HG03521 (cell line): ENCODE measurements around the gene MCAT.

Source experiments
- ATAC-seq: cut with Tn5 transposase; IDR thresholded peaks from one replicate; pipeline ENCODE4 v1.9.1; 2021; ENCODE audit warnings: mild to moderate bottlenecking, moderate library complexity; ENCODE audit not compliant: unreplicated experiment

Gene MCAT

DNA sequence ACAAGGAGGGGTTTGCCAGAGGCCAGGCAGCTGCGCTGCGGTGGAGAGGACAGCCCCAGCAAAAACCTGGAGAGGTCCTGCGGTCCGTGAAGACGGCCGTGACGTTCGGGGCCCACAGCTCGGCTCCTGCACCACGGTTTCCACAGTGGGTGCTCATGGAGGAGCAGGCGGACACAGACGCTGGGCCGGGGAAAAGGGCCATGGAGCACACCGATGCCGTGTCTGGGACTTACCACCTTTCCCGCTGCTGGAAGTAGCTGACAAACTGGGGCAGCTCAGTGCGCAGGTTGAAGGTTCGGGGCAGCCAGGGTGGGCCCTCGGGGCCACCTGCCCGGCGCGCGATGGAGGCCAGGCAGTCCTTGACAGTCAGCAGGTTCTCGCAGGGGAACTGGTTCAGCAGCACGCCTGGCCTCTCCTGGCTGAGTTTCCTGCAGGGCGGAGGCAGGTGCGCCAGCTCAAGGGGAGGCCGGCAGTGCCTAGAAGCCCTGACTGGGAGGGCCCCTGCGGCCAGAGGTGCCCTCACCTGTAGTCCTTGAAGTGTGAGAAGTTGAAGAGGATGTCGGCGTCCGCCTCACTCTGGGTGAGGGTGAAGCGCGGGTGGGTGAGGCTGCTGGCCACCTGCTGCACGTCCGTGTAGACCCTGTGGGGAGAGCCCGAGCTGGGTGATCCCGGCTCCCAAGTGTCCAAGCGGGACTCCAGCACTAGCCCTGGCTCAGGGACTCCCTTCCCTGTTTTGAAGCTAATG lies 30.9 kb upstream of the MCAT start:
- no peak for ATAC-seq

DNA sequence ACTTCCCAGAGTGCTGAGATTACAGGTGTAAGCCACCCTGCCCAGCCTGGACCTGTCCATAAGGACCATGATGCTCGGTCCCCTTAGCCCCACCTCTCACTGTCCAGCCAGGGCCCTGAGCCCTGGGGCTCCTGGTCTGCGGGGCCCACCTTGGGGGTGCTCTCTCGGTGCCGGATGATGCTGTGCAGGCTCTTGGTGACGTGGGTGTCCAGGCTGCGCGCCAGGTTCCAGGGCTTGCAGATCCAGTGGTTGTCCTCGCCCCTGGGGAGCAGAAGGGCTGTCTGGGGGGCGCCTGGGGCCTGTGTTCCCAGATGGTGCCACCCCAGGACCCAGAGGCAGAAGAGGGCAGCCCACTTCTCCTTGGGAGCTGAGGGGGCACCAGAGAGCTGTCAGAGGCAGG lies 30.4 kb upstream of the MCAT start:
- ATAC-seq: no peak

DNA sequence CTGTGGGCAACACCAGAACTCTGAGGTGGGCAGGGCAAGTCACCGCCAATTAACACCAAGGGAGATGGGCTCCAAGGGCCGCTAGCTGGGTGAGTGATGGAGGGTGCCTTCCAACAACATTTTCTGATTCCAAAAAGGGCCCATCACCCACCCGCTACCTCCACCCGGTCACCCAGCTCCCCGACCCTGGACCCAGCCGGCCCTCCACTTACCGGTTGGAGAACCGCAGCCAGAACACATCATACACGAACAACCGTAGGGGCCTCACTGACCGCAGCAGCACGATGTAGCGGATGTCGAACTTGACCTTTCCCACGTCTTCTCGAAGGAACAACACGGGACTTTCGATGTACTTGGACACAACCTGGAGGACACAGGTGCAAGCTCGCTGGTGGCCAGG lies 29.0 kb upstream of the MCAT start:
- ATAC-seq: no peak

DNA sequence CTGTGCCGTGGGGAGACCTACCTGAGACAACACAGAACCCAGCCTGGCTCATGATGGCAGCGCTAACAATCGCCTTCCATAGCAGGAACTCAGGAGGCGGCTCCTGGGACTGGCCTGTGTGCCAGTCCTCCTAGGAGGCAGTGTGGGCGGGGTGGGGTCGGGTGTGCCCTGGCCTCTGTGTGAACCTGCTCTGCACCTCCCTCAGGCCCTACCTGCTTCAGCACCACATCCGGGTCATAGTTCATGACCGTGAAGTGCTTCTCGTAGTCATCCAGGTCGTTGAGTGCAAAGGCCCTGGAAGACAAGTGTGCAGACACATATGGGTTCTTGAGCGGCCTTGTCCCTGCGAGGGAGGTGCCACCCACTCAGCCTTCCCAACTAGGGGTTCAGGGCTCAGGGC lies 28.4 kb upstream of the MCAT start:
- ATAC-seq: no peak

DNA sequence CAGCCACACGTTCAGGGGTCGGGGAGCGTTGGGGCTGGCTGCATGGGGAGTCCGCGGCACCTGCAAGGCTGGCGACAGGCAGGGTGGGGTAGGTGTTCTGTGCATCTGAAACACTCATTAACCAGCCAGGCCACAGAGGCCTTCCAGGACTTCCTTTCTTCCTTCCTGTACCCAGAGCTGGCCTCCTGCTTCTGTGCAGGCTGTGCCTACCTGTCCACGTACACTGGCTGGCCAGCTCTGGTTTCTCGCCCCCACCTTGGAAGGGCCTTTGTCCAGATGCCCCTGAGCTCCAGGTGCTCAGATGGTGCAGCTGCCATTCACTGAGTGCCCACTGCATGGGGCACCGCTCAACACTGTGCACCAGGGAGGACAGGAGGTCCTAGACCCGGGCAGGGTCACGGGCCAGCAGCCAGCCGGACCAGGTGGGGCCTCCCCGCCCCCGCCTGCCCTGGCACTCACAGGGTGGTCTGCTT lies 27.9 kb upstream of the MCAT start:
- no peak for ATAC-seq

DNA sequence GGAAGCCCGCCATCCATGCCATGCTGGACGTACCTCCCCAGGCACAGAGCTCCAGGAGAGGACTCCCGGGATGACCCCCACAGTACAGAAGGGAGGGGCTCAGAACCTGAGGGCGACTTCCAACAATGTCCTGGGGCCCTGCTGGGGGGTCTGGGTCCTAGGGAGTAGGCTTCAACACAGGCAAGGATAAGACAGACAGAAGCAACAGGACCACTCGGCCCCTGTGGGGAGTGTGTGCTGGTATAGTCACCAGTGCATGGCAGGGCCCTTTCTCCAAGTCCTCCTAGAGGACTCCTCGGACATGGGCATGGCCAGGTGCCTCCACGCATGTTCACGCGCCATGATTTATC lies 26.9 kb upstream of the MCAT start:
- ATAC-seq: no peak

DNA sequence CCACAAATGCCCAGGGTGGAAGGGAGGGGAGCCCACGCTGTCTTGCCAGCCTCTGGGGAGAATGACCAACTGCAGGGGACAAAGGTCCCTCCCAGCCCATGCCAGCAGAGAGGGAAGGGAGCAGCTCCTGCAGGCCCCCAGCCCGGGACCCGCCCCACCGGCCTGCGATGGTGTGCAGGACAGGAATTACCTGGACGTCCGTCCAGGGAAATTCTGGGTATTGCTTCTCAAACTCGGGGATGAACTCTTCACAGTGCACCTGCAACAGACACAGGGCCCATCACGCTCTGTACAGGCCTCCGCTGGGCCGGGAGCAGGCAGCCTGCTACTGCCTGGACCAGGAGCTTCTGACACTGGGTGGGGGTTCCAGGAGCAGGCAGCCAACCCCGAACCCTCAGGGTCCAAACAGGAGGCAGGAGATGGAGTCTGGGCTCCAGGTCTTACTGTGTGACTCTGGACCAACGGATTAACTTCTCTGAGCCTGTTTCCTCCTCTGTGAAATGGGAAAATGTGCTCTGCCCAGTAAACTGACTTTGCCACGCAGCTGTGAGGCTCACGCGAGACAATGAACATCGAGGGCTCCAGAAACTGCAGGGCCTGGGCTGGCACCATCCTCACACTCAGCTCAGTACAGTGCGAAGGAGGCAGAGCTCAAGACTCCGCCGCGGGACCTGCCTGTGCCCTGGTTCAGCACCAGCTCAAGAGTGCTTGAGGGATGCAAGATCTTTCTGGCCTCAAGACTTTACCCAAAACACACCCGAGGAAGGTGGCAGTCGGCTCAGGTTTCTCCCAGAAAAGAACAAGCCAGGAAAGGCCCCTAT lies 26.3 kb upstream of the MCAT start:
- no peak for ATAC-seq

DNA sequence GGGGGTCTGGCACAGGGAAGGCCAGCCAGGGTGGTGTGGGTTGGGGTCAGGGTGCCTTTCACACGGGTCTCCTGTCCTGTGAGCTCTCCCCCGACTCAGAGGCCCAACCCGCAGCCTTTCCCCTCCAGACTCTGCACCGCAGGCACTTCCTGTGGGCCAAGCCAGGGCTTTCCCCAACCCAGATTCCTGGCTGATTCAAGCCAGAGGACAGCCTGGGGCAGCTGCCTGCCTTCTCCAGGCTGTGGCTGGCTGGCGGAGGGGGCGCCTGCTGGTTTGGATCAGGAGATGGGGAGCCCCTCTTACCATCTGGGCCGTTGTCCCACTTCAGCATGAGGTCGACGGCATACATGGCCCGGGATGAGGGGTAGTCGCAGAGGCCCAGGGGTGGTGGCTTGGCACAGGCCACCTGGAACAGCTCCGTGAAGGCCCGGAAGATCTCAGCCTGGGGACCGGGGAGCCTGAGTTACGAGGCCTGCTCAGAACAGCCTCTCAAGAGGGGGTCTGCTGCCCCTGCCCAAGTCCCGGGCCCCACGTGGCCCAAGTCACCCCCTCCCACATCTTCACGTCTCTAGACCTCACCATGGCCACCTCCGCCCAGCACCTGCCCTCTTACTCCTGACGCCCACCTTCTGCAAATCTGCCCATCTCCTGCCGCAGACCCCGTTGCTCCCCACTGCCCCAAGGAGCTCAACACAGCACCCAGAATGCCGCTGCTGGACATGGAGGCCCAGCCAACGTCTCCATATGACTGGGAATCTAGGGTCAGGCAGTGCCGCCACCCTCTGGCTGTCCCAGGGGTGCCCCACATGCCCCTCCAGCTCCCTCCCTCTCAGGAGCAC lies 25.5 kb upstream of the MCAT start:
- no peak for ATAC-seq

DNA sequence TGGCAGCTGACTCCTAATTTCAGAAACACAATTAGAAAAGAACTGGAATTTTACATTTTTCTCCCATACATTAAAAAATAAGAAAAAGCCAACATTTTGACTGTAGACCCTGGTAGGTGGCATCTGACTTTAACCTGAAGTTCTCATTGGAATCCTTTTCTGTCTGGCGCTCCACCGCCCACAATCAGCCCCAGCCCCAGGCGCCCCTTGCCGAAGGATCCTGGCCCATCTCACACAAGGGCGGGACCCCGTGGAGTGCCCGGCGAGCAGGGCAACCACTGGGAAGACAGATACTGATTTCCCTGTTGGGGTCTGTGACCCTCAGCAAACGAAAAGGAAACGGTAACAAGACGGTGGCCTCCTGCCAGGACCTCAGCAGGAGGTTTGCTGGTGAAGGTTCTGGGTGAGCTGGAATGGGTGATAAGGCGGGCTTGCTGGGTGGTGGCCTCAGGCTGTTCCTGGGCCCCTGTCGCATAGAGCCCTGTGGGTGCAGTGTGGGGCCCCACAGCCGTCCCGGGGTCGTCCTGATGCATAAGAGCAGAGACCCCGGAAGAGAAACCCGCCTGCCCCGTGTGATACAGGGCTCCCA lies 23.9 kb upstream of the MCAT start:
- no peak for ATAC-seq

DNA sequence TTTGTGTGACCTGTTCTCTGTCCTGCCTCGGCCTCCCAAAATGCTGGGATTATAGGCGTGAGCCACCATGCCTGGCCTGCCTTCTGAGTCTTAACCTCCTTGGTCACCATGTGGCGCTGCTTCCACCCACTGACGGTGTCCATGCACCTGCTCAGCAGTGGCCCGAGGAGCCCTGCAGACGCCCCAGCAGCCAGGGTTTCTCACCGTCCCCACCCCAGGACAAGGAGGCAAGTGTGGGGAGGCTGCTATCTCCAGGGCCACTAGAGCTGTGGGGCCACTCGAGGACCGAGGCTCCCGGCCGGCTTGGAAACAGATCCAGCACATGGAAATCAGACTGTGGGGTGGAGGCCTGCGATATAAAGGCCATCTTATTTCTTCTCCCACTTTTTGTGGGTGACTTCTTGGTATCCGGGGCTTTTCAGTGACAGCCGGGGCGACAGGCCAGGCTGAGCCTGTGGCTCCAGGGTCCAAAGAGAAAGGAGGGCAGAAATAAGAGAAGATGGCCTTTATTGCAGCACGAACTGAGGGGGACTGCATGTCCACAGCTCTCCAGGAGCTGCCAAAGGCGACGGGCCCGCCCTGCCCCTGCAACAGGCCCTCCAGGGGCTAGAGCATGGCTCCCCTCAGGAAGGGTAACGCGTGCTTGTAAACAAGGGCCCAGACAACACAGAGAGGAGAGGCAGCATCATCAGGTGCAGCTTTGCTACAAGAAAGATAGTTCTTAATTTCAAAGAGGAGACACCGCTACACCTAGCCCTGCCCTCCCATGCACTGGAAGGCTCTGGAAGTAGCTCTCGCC lies 23.1 kb upstream of the MCAT start:
- no peak for ATAC-seq

DNA sequence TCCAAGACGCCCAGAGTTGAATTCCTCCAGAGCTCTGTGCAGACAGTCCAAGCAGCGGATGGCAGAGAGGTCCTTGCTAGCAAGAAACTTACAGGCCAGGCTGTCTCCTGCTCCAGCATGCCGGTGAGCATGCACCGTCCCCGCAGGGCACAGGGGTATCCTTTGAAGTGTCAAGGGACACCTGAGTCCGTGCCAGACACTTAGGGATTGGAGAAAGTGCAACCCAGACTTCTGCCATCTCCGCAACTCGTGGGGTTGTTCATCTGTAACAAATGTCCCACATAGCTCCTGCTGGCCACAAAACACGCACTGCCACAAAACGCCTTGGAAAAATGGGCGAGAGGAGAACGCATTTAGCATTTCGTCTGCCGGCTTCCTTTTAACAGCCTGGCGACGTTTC lies 21.4 kb upstream of the MCAT start:
- ATAC-seq: no peak

DNA sequence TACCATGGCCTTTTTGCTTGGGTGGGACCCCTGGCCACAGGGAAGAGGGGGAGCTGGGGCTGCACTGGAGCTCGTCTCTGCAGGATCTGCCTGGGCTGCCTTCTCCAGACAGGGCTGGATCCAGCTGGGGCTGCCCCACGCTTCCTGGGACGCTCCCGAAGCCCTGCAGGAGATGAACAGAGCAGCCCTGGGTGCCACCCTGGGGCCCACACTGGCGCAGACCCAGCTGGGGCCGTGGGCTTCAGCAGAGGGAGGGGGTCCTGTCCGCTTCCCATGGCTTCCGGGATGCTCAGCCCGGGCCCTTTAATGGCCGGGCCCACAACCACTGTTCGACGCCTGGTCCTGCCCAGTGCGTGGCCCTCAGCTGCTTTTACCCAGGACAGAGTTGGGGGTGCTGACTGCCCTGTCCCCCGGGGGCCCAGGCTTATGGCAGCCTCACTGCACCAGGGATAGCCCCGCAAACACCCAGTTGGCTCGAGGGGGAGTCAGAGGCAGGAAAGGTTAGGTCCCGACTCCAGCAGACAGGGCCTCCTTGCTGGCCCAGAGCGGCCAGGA lies 20.1 kb upstream of the MCAT start:
- no peak for ATAC-seq

DNA sequence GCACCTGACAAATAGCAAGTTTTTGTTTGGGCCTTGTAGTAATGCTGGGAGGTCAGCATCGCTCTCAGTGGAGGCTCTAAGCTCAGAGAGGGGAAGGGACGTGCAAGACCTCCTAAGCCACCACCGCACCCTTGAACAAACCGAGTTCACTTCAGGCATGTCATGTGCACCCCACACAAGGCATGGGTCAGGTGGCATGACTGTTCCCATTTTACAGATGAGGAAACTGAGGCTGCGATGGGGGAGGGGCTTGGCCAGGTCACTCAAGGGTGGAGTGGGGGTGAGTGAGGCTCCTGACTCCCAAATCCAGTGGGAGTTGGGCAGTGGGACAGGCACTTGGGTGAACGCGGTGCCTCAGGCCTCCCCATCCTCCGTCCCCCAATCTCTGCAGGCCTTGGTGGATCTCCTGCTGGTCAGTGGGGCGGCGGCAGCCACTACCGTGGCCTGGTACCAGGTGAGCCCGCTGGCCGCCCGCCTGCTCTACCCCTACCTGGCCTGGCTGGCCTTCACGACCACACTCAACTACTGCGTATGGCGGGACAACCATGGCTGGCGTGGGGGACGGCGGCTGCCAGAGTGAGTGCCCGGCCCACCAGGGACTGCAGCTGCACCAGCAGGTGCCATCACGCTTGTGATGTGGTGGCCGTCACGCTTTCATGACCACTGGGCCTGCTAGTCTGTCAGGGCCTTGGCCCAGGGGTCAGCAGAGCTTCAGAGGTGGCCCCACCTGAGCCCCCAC lies 19.4 kb upstream of the MCAT start:
- ATAC-seq: no peak

DNA sequence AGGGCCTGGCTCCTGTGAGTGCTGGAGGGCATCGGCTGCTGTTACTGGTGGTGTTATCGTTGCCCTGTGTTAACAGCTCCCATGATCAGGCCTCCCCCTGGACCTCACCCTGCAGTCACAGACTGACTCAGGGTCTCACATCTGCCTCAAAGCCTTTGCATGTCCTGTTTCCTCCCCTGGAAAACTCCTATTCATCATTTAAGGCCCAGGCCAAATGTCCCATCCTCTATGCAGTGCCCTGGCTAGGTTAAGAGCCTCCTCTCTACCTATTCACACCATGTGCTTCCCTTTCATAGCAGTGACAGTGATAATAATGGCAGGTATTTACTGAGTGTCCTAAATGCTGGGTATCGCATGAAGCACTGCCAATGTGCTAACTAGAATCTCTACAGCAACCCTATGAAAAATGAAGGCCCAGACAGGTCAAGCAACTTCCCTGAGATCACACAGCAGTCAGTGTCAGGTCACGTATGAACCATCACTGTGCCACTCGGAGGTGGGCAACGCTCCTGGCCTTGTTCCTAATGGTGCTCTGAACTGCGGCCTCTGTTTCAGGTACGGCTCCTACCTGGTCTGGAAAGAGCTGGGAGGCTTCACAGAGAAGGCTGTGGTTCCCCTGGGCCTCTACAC lies 17.4 kb upstream of the MCAT start:
- ATAC-seq: no peak

DNA sequence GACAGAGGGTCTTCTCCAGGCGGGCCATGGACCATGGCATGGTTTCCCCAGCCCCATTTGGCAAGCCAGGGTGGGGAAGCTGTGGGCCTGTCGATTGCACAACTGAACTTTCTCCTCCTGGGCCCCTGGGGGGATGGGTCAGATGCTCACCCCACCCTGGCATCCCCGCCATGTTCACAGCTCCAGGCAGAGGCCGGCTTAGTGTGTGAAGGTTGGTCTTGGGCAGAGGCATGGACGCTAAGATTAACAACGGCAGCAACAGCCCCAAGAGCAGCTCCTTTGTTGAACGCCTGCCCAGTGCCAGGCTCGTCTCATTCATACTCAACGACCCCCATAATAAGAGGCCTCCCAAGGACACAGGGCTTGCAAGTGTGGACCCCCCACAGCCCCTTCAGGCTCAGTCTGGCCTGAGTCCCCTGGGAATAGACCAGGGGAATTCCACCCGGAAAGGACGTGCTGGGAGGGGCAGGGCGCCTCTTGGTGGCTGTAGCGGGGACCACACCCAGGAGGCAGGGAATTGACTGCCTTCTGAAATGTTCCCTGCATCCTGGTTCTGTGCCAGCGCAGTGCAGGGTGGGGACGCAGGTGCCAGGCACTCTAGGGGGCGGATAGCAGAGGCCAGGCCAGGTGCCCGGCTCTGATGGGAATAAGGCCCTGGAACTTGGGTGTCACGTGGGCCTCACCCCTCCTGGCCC lies 16.4 kb upstream of the MCAT start:
- no peak for ATAC-seq

DNA sequence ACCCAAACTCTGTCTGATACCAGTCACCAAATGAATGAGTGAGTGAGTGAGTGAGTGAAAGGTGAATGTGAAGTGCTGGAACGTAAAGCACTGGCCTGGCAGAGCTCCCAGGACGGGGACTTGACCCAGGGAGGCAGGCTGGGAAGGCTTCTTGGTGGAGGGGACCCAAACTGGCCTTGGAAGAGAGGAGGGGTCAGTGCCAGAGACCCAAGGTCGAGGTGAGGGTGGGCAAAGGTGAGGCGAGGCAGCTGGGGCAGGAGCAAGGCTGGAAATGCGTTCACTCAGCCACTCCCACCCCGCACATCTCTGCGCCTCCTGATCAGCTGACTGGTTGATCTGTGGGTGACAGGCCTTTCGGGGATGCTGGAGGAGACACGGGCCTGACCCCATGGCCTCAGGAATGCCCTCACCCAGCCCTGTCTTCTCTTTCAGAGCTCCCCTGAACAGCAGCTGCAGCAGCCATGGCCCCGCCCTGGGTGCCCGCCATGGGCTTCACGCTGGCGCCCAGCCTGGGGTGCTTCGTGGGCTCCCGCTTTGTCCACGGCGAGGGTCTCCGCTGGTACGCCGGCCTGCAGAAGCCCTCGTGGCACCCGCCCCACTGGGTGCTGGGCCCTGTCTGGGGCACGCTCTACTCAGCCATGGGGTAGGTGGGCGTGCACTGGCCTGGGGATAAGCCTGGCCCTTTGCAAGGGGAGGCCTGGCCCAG lies 15.7 kb upstream of the MCAT start:
- no peak for ATAC-seq

DNA sequence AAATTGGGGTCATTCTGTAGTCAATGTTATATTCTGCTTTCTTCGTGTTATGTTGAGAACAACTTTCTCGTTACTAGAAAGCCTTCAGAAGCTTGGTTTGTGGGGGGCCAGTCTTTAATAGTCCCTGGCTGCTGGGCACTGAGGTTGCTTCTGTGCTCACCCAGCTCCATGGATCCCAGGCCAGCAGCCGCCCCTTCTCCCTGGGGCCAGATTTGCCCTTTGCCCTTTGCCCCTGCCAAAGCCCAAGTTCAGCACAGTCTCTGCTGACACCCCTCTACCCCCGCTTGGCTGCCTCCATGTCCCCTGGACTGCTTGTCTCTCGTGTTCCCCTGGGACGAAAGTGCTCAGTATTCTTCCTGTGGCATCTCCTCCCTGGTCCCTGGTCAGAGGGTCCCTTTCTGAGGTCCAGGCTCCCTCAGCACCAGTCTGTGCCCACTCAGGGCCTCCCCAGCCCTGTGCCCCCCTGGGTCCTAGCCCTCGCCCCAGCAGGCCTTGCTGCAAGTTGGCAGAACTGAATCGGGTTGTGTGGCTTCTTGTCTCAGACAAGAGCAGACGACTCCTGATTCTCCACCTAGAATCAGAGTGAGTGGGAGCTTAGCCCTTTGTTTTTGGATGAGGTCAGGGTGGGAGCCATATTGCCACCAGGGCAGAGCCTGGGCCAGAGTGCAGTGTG lies 14.8 kb upstream of the MCAT start:
- ATAC-seq: no peak
